ENCODE measurements around the gene EFCAB7. TPM values are rescaled to one million over a fixed set of nuclear protein-coding genes. Genes with fewer than 3 reads are reported as not detected.

EFCAB7 gene
- total and polyA plus RNA-seq, 2 of the 13 experiments (the other 11 are each of a cell fraction or from before 2014, with no cell fraction given): 1.7 to 5.4 TPM

GRCh38 chr1:63522891-63523728, at the start of gene EFCAB7, which contains the start of gene ITGB3BP (continued):
- TF ChIP-seq CREB3 (CRISPR knock-in tag; IDR thresholded peaks at IDR 0.05) (no peak), SIN3A (IDR thresholded peaks at IDR 0.05; ENCODE audit: borderline replicate concordance, low read depth, low read length) (peak; percentile 97), ZFAT (CRISPR knock-in tag; conservative IDR thresholded peaks at IDR 0.05) (no peak), ZBTB34 (CRISPR knock-in tag; IDR thresholded peaks at IDR 0.05) (peak; percentile 82), TERF1 (CRISPR knock-in tag; IDR thresholded peaks at IDR 0.05) (no peak), ZNF75D (CRISPR knock-in tag; IDR thresholded peaks at IDR 0.05; ENCODE audit: borderline replicate concordance) (no peak), THYN1 (CRISPR knock-in tag; IDR thresholded peaks at IDR 0.05; ENCODE audit: borderline replicate concordance, low read depth) (no peak), ELF4 (CRISPR knock-in tag; IDR thresholded peaks at IDR 0.05; ENCODE audit: borderline replicate concordance) (peak; percentile 78; the same call in 1 of the 2 replicates), ZNF816 (CRISPR knock-in tag; IDR thresholded peaks at IDR 0.05; ENCODE audit: borderline replicate concordance) (peak; percentile 83; the same call in 1 of the 2 replicates), SP5 (CRISPR knock-in tag; IDR thresholded peaks at IDR 0.05; ENCODE audit: borderline replicate concordance, low read depth) (no peak), RAD21 (CRISPR knock-in tag; IDR thresholded peaks at IDR 0.05) (peak; percentile 60), KIAA2018 (CRISPR knock-in tag; IDR thresholded peaks at IDR 0.05; ENCODE audit: borderline replicate concordance) (no peak), ZKSCAN8 (CRISPR knock-in tag; IDR thresholded peaks at IDR 0.05; ENCODE audit: borderline replicate concordance) (peak; percentile 30; the same call in 1 of the 2 replicates), MEIS2 (CRISPR knock-in tag; IDR thresholded peaks at IDR 0.05) (peak; percentile 79; the same call in 1 of the 2 replicates), MTA3 (CRISPR knock-in tag; IDR thresholded peaks at IDR 0.05) (no peak), CEBPG (CRISPR knock-in tag; IDR thresholded peaks at IDR 0.05) (peak; percentile 84), SP140L (CRISPR knock-in tag; IDR thresholded peaks at IDR 0.05; ENCODE audit: borderline replicate concordance) (peak; percentile 83; the same call in 1 of the 2 replicates)
